K562 (cell line): ENCODE data around the gene HLCS. TPM values are rescaled to one million over a fixed set of nuclear protein-coding genes. Genes with fewer than 3 reads are reported as not detected.

Experiments
- ATAC-seq: fragments of 200-7000 bp; cut with Tn5 transposase; 3 replicates; pipeline ENCODE4 v1.9.1; 2020; ENCODE audit warnings: moderate library complexity
- BruUV-seq: library from RNA; stranded (reverse); fragments of 400-500 nt; replicated peaks from 2 replicates; lab custom pipeline; 2021; lab: Mats Ljungman, UMichigan
- CTCF ChIA-PET: fragments of 300-600 bp; formaldehyde crosslinking; extraction: SDS; loops from one replicate; lab custom pipeline; 2021; ENCODE audit warnings: low intra/inter-chr PET ratio; lab: Yijun Ruan, JAX
- POLR2A ChIA-PET: fragments of 300-600, 350-650 bp; sonication (Branson Sonifier 250); formaldehyde crosslinking; extraction: SDS; loops from one replicate; lab custom pipeline; 2021; ENCODE audit warnings: antibody characterized with exemption, inconsistent platforms; lab: Yijun Ruan, JAX
- DNase-seq, 4 experiments: peaks; one replicate each; pipeline versions ENCODE4 v3.0.0 to v3.0.0-alpha.2; 2011 to 2018; ENCODE audit warnings: low spot score in 3 of 4, mixed read lengths in 3 of 4; ENCODE audit errors: extremely low read depth in 1 of 4
- FAIRE-seq: peaks from 2 replicates; lab custom pipeline; 2011; peaks lifted over from hg19 to GRCh38; lab: Jason Lieb, UNC
- H2AFZ ChIP-seq: 2 replicates; pipeline ENCODE4 v1.6.0; 2011; ENCODE audit warnings: low read depth, low read length, control low read depth, inconsistent platforms
- H3K27ac ChIP-seq: fragments of 200-600 bp; 3 replicates; pipeline ENCODE4 v1.8.0; 2011; ENCODE audit warnings: low read depth, mild to moderate bottlenecking, control low read depth, inconsistent platforms, low read length, moderate library complexity, mixed read lengths; ENCODE audit errors: extremely low read depth
- H3K27me3 ChIP-seq, 2 experiments: fragments of 300-600 bp in 1 of 2; 2 replicates in 1 of 2; 3 replicates in 1 of 2; pipeline versions ENCODE4 v1.6.0 to v1.8.0; 2011; ENCODE audit warnings: inconsistent platforms in 2 of 2, low read length in 2 of 2, mild to moderate bottlenecking in 1 of 2, mixed read lengths in 1 of 2, moderate library complexity in 1 of 2; ENCODE audit not compliant: control insufficient read depth in 2 of 2, insufficient read depth in 2 of 2
- H3K36me3 ChIP-seq: fragments of 300-600 bp; 3 replicates; pipeline ENCODE4 v1.8.0; 2011; ENCODE audit warnings: mild to moderate bottlenecking, low read length, inconsistent platforms; ENCODE audit not compliant: control insufficient read depth, insufficient read depth
- H3K4me1 ChIP-seq, 2 experiments: fragments of 200-600 bp in 1 of 2; replicated peaks in 1 of 2; 2 replicates in 1 of 2; 3 replicates in 1 of 2; pipeline versions ENCODE4 v1.5.1 to v1.8.0; 2011; ENCODE audit warnings: inconsistent platforms in 2 of 2, low read length in 2 of 2, mild to moderate bottlenecking in 1 of 2, mixed read lengths in 1 of 2, moderate library complexity in 1 of 2; ENCODE audit not compliant: control insufficient read depth in 2 of 2, insufficient read depth in 2 of 2
- H3K4me2 ChIP-seq: 2 replicates; pipeline ENCODE4 v1.6.1; 2011; ENCODE audit warnings: low read length, control low read depth, inconsistent platforms, mixed read lengths; ENCODE audit not compliant: insufficient read depth
- H3K4me3 ChIP-seq: fragments of 200-600 bp; sonication (generic), shearing (Covaris generic); 2 replicates; pipeline ENCODE4 v1.5.1; 2016; ENCODE audit warnings: control low read depth, inconsistent platforms
- H3K79me2 ChIP-seq: fragments of 200-600 bp; 3 replicates; pipeline ENCODE4 v1.8.0; 2011; ENCODE audit warnings: low read length, inconsistent platforms; ENCODE audit not compliant: control insufficient read depth, insufficient read depth
- H3K9ac ChIP-seq, 2 experiments: 2 replicates each; pipeline versions ENCODE4 v1.6.0 to v1.6.1; 2011; ENCODE audit warnings: low read depth in 2 of 2, low read length in 2 of 2, control low read depth in 1 of 2, inconsistent platforms in 1 of 2, mild to moderate bottlenecking in 1 of 2, mixed read lengths in 1 of 2; ENCODE audit not compliant: insufficient read depth in 1 of 2
- H3K9me1 ChIP-seq: one replicate; pipeline ENCODE4 v1.6.0; 2011; ENCODE audit warnings: inconsistent platforms, mild to moderate bottlenecking, low read length, moderate library complexity; ENCODE audit not compliant: control insufficient read depth, insufficient read depth
- H3K9me3 ChIP-seq: replicated peaks from 2 replicates; pipeline ENCODE4 v1.5.1; 2011; ENCODE audit warnings: low read depth, low read length, inconsistent platforms; ENCODE audit not compliant: control insufficient read depth, insufficient read depth
- H4K20me1 ChIP-seq: replicated peaks from 2 replicates; pipeline ENCODE4 v1.6.1; 2011; ENCODE audit warnings: low read length, inconsistent platforms, mixed read lengths; ENCODE audit not compliant: control insufficient read depth, insufficient read depth
- ARNT ChIP-seq, 2 experiments: fragments of 450-650 bp; IDR thresholded peaks; 2 replicates each; pipeline ENCODE4 v1.6.1; 2016; ENCODE audit warnings: mild to moderate bottlenecking in 1 of 2
- COPS2 ChIP-seq: fragments of 450-650 bp; conservative IDR thresholded peaks from 2 replicates; pipeline ENCODE4 v1.6.1; 2016; ENCODE audit warnings: mild to moderate bottlenecking, moderate library complexity
- FOXJ3 ChIP-seq: sonication (generic); formaldehyde crosslinking; IDR thresholded peaks from 2 replicates; pipeline ENCODE4 v1.4.0; 2020; ENCODE audit warnings: mild to moderate bottlenecking, missing genetic modification reagents
- IFI16 ChIP-seq: fragments of 250-450 bp; sonication (Bioruptor Pico); IDR thresholded peaks from 2 replicates; pipeline ENCODE4 v2.1.2; 2022; ENCODE audit warnings: mild to moderate bottlenecking, inconsistent platforms
- NR1H2 ChIP-seq: sonication (generic); formaldehyde crosslinking; IDR thresholded peaks from 2 replicates; pipeline ENCODE4 v1.4.0; 2020; ENCODE audit warnings: mild to moderate bottlenecking, missing genetic modification reagents
- TAL1 ChIP-seq: fragments of 450-650 bp; IDR thresholded peaks from 2 replicates; pipeline ENCODE4 v1.6.1; 2016; ENCODE audit warnings: mild to moderate bottlenecking
- WHSC1 ChIP-seq: IDR thresholded peaks from one replicate; pipeline ENCODE4 v1.6.1; 2012; ENCODE audit warnings: low read length, control low read depth, inconsistent platforms
- ZNF140 ChIP-seq: fragments of 250-450 bp; sonication (Bioruptor Pico); IDR thresholded peaks from 2 replicates; pipeline ENCODE4 v1.8.0; 2021; ENCODE audit warnings: moderate library complexity, mild to moderate bottlenecking, inconsistent platforms
- ZNF224 ChIP-seq: sonication (generic); formaldehyde crosslinking; IDR thresholded peaks from 2 replicates; pipeline ENCODE4 v1.8.0; 2022; ENCODE audit warnings: mild to moderate bottlenecking, missing genetic modification reagents
- WGBS: fragments of 100-300 bp; shearing (Covaris generic); methylation state at CpG from one replicate; pipeline ENCODE4 v1.1.6; 2016; ENCODE audit warnings: low coverage, mixed read lengths; ENCODE audit not compliant: insufficient coverage; ENCODE audit errors: missing lambda C conversion rate; 5-methylcytosine and 5-hydroxymethylcytosine counted together
- in situ Hi-C: fragments of 300-500 bp; cut with MboI; formaldehyde crosslinking; loops from 4 replicates; pipeline ENCODE4 v1.15.0; 2018; ENCODE audit warnings: inconsistent platforms, mixed read lengths
- intact Hi-C: fragments of 100-400 bp; cut with micrococcal nuclease; formaldehyde crosslinking; loops from 2 replicates; pipeline ENCODE4 v1.14.2; 2022
- polyA plus RNA-seq, 8 experiments: library from polyadenylated mRNA; depleted of rRNA in 4 of 8; stranded (reverse) in 5 of 8; unstranded in 3 of 8; fragments of >200 nt; fragmentation: Nextera tagmentation in 2 of 8; fragmentation: Illumina TruSeq in 1 of 8; extraction: Ambion mirVana in 2 of 8; extraction: Trizol in 1 of 8; gene quantifications; 2 replicates each; pipeline versions ENCODE4 v1.2.1 to v1.2.3, GENCODE V29; 2011 to 2014; ENCODE audit warnings: inconsistent platforms in 1 of 8, missing spikeins in 1 of 8
- total RNA-seq, 7 experiments: library from RNA; depleted of rRNA in 6 of 7; stranded (reverse); fragments of >200 nt in 6 of 7; fragmentation: Illumina TruSeq in 2 of 7; extraction: Trizol in 2 of 7; gene quantifications; 2 replicates each; pipeline versions ENCODE4 v1.2.1 to v1.2.3, GENCODE V29; 2011 to 2021; ENCODE audit warnings: low replicate concordance in 1 of 7
- TF ChIP-seq, protein P1 (sequence below): sonication (generic); formaldehyde crosslinking; IDR thresholded peaks from 2 replicates; pipeline ENCODE4 v1.8.0; 2022; ENCODE audit warnings: mild to moderate bottlenecking, low read depth, missing genetic modification reagents

The HLCS gene
- total and polyA plus RNA-seq, 9 of the 15 experiments (the other 6 are each of a cell fraction or from before 2014, with no cell fraction given): 3.0 to 21.5 (median 17.1) TPM

DNA sequence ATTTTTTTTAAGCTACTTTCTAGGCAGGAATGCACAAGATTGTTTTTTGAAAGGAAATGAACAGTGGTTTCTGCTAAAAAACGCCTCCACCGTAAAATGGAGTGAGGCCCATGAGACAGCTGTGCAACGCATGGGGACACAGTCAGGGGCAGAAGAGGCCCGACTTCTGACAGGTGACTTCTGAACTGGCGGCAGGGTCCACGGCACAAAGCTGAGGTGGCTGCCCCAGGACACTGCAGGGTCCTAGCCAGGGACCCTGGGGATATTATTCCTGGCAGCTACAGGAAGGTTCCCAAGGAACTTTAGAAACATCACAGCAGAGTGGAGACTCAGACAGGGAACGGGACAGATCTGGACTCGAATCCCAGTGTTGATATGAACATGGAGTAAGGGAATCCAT lies 192.5 kb downstream of the HLCS start (continued):
- no peak for TF ChIP-seq ARNT (IDR thresholded peaks at IDR 0.05)
- TF ChIP-seq FOXJ3 (CRISPR knock-in tag): no peak
- no peak for TF ChIP-seq COPS2
- no peak for TF ChIP-seq ZNF140 (CRISPR knock-in tag)
- no peak for TF ChIP-seq IFI16
- TF ChIP-seq, protein P1, sequence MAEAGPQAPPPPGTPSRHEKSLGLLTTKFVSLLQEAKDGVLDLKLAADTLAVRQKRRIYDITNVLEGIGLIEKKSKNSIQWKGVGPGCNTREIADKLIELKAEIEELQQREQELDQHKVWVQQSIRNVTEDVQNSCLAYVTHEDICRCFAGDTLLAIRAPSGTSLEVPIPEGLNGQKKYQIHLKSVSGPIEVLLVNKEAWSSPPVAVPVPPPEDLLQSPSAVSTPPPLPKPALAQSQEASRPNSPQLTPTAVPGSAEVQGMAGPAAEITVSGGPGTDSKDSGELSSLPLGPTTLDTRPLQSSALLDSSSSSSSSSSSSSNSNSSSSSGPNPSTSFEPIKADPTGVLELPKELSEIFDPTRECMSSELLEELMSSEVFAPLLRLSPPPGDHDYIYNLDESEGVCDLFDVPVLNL (CRISPR knock-in tag): no peak
- no peak for TF ChIP-seq WHSC1
- no peak for TF ChIP-seq ZNF224

DNA sequence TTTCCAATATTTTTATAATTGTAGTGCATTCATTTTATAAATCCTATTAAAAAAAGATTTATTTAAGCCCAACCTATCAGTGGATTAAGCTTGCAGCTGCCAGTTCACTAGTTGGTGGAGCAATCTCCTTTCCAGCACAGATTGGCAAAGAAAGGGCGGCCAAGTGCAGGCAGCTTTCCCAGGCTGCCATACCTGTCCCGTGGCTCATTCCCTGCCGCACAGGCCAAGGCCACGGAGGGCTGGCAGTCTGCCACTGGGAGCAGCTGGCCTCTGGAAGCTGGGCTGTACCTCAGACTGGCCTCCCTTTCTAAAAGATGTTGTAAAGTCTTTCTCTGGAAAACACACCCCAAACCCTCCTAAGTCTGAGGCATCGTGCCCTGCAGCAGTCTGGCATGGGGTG lies 193.4 kb downstream of the HLCS start:
- H4K20me1 ChIP-seq: no peaks in the 10 kb centered on the region
- H3K36me3 ChIP-seq: no peaks in the 10 kb centered on the region
- no peak overlapping the region for H3K27ac ChIP-seq
- H2AFZ ChIP-seq: no peak overlapping the region
- no peaks in the 10 kb centered on the region for H3K27me3 ChIP-seq
- 0 out of 5 replicates have a peak, but pooled peaks cover 0 to 3% of the 10 kb centered on the region in 2 experiments for H3K4me1 ChIP-seq
- in situ Hi-C loops: no loop called here
- H3K9me1 ChIP-seq: no peaks in the 10 kb centered on the region
- ATAC-seq (no peak), FAIRE-seq (no peak), DNase-seq (no peak)
- no peaks in the 10 kb centered on the region for H3K9me3 ChIP-seq
- H3K4me2 ChIP-seq: no peak overlapping the region
- H3K4me3 ChIP-seq: no peak overlapping the region
- no peaks in the 10 kb centered on the region for H3K79me2 ChIP-seq
- no TSS peak for BruUV-seq
- WGBS: 20% methylated on average over 5 of the region's 5 CpGs
- ChIA-PET POLR2A (interaction anchor here (1.0 to 1.6 kb wide), 2 partner anchors 12 to 20 kb away, joined by 4 read pairs; no protein-coding TSS in a partner anchor), CTCF (no interaction called here)
- TF ChIP-seq TAL1: no peak
- TF ChIP-seq NR1H2 (CRISPR knock-in tag): no peak
- intact Hi-C loops: no loop called here
- H3K9ac ChIP-seq: peak overlapping the region in 1 of 2 experiments; percentile 48; a peak in 1 of 4 replicates
